Uterus (tissue), 2 donors: ENCODE results near the gene CCR3.

Experiments used
- CTCF ChIP-seq, 4 experiments: fragments of 200-600 bp in 2 of 4; fragments of 450-650 bp in 2 of 4; sonication (generic) in 2 of 4; IDR thresholded peaks; one replicate each; pipeline ENCODE4 v1.5.1; 2016 to 2019; ENCODE audit warnings: antibody characterized with exemption in 4 of 4, mild to moderate bottlenecking in 2 of 4, moderate library complexity in 1 of 4
- POLR2A ChIP-seq, 2 donors: fragments of 450-650 bp; IDR thresholded peaks; one replicate each; pipeline ENCODE4 v1.6.1; 2016; ENCODE audit warnings: antibody characterized with exemption in 2 of 2, mild to moderate bottlenecking in 1 of 2, moderate library complexity in 1 of 2

- TF ChIP-seq CTCF (IDR thresholded peaks at IDR 0.05) (no peak), POLR2A (IDR thresholded peaks at IDR 0.05) (no peak)
These were observed 61.0 kb downstream of the CCR3 start for GRCh38 chr3:46303240-46303639.
